Measurements from ENCODE around the gene DOCK10. TPM values are rescaled to one million over a fixed set of nuclear protein-coding genes. Genes with fewer than 3 reads are reported as not detected.
"Not testable (repeated sequence)": the region's sequence is repeated elsewhere in the genome, so short reads cannot be mapped to it uniquely, and the experiment has no call there.

Gene DOCK10
- total RNA-seq, 1 donor from 2014 or later, result 172 TPM

DNA sequence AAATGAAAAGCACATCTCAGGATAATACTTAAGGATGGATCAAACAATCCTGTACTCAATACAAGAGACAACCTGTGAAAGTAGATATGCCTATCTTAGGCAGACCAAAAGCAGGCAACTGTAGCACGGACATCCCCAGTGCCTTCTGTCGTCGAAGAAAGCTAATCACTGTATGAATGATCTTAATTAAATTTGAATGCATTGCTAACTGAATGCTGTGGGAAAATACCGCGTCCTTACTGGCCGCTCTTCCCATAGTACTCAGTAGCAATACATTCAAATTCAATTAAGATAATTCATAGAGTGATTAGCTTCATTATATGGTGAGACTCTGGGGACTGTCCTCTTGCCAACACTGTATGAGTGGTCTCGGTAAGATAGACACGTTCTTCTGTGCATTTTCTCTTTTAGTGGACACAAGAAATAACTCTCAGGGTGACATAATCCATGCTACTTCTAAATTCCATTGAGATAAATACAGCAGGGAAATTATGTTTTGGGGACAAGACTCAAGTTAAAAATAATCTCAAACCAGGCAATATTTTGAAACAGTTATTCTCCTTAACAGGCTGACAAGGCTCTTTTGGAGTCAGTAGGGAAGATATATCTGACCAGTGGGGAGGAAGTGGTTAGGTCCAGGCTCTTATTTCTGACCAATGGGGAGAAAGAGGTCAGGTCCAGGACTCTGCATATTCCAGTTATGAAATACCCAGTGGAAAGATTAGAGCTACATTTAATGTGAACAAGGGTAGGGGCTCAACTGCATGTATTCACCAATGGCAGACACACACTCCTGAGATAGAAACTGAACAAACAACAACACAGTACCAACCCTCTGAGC lies 97.3 kb downstream of the DOCK10 start:
- CTCF ChIA-PET, result interaction anchor here (0.7 kb wide), 1 partner anchor 40 kb away, joined by 3 read pairs; no protein-coding TSS in a partner anchor
- POLR2A ChIA-PET, result interaction anchor here (0.9 to 1.6 kb wide), 6 partner anchors 8 to 64 kb away, joined by 3 to 7 read pairs (median 4); no protein-coding TSS in a partner anchor
- DNase-seq, result no peak
- peak; percentile 40 for ATAC-seq (ENCODE audit: low read depth)
- Mint-ChIP-seq H3K27ac (peak overlapping the region; percentile 81), H3K9me3 (no peaks in the 10 kb centered on the region), H3K36me3 (ENCODE audit: low read depth) (peaks cover 14% of the 10 kb centered on the region), H3K4me3 (peak overlapping the region; percentile 80), H3K4me1 (peaks cover 86% of the 10 kb centered on the region), H3K27me3 (no peaks in the 10 kb centered on the region)
- TF ChIP-seq, protein P1, sequence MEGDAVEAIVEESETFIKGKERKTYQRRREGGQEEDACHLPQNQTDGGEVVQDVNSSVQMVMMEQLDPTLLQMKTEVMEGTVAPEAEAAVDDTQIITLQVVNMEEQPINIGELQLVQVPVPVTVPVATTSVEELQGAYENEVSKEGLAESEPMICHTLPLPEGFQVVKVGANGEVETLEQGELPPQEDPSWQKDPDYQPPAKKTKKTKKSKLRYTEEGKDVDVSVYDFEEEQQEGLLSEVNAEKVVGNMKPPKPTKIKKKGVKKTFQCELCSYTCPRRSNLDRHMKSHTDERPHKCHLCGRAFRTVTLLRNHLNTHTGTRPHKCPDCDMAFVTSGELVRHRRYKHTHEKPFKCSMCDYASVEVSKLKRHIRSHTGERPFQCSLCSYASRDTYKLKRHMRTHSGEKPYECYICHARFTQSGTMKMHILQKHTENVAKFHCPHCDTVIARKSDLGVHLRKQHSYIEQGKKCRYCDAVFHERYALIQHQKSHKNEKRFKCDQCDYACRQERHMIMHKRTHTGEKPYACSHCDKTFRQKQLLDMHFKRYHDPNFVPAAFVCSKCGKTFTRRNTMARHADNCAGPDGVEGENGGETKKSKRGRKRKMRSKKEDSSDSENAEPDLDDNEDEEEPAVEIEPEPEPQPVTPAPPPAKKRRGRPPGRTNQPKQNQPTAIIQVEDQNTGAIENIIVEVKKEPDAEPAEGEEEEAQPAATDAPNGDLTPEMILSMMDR (IDR thresholded peaks at IDR 0.05), result no peak
- intact Hi-C loops (cut with micrococcal nuclease), result loop anchor here (1.0 to 10.0 kb wide), 7 partner anchors 8 to 1962 kb away; partner anchors contain the start of genes DOCK10, MRPL44 and RHBDD1

DNA sequence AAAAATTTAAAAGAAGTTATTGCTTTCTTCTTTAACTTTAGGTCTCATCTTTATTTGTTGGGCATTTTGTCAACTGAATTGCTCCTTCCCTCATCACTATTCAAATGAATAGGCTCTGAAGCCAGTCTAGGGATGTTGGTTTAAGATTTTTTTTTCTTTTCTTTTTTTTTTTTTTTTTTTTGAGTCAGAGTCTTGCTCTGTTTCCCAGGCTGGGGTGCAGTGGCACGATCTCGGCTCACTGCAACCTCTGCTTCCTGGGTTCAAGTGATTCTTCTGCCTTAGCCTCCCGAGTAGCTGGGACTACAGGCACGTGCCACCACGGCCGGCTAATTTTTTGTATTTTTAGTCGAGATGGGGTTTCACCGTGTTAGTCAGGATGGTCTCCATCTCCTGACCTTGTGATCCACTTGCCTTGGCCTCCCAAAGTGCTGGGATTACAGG lies 98.6 kb downstream of the DOCK10 start:
- ChIA-PET POLR2A (interaction anchor here (1.0 to 1.8 kb wide), 6 partner anchors 10 to 45 kb away, joined by 3 to 9 read pairs (median 4); no protein-coding TSS in a partner anchor), CTCF (interaction anchor here (0.9 kb wide), 1 partner anchor 59 kb away, joined by 3 read pairs; no protein-coding TSS in a partner anchor)
- peaks cover 86% of the 10 kb centered on the region for H3K4me1 Mint-ChIP-seq
- ATAC-seq (ENCODE audit: low read depth); H3K27me3 Mint-ChIP-seq; H3K36me3 Mint-ChIP-seq (ENCODE audit: low read depth); H3K9me3 Mint-ChIP-seq; DNase-seq: not testable (repeated sequence)
- H3K27ac Mint-ChIP-seq, result peak overlapping the region; percentile 81
- H3K4me3 Mint-ChIP-seq, result peak overlapping the region; percentile 80
- intact Hi-C loops (cut with micrococcal nuclease), result loop anchor here (1.0 to 10.0 kb wide), 4 partner anchors 30 to 1891 kb away; partner anchors contain the start of genes MRPL44 and RHBDD1

DNA sequence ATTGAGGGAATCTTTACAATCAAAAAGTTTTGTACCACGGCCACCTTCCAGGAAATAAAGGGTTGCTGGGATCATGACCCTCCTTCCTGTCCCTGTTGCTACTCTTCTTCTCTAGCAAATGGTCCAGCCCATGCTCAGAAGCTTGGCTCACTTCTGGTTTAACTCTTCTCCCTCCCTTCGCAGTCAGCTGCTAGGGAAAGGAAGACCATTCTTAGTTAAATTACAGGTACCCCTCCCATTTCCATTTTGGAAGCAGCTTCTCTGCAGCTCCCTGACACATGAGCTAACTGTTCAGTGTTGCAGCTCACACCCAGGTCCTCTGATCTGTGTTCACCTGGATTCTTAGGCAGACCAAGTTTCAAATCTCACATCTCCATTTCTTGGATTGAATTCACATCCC lies 100.3 kb downstream of the DOCK10 start:
- Mint-ChIP-seq H3K27me3 (no peaks in the 10 kb centered on the region), H3K9me3 (no peaks in the 10 kb centered on the region), H3K27ac (peak overlapping the region; percentile 78), H3K4me3 (peak overlapping the region; percentile 68), H3K4me1 (peaks cover 85% of the 10 kb centered on the region), H3K36me3 (ENCODE audit: low read depth) (peaks cover 9% of the 10 kb centered on the region)
- no peak for DNase-seq
- no peak for ATAC-seq (ENCODE audit: low read depth)
- TF ChIP-seq, protein P1 (IDR thresholded peaks at IDR 0.05), result no peak
- intact Hi-C loops (cut with micrococcal nuclease), result loop anchor here (5.0 to 10.0 kb wide), 3 partner anchors 987 to 1893 kb away; partner anchors contain the start of genes MRPL44 and RHBDD1
- POLR2A ChIA-PET, result interaction anchor here (0.7 to 1.8 kb wide), 4 partner anchors 10 to 44 kb away, joined by 3 to 9 read pairs (median 4); no protein-coding TSS in a partner anchor
- CTCF ChIA-PET, result no interaction called here

DNA sequence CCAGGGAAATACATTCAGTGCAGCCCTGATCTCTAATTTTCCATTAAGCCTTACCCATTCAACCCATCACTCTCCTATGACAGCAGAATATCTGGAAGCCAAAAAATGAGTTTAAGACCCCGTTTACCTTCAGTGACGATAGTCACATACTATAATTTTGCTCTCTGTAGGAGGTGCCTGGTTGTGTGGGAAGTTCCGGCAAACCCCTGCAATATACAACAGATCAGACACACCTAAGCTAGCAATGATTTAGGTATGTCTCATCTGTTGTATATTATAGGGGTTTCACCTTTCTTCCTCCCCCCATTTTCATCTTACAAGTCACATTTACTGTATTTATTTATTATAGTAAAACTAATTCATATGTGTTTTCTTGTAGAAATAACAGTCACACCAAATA lies 101.7 kb downstream of the DOCK10 start:
- Mint-ChIP-seq H3K27me3 (no peaks in the 10 kb centered on the region), H3K4me3 (no peak overlapping the region), H3K27ac (peak overlapping the region; percentile 71), H3K36me3 (ENCODE audit: low read depth) (peaks cover 9% of the 10 kb centered on the region), H3K9me3 (no peaks in the 10 kb centered on the region), H3K4me1 (peaks cover 86% of the 10 kb centered on the region)
- TF ChIP-seq, protein P1 (IDR thresholded peaks at IDR 0.05), result no peak
- intact Hi-C loops (cut with micrococcal nuclease), result loop anchor here (5.0 to 10.0 kb wide), 3 partner anchors 986 to 1894 kb away; partner anchors contain the start of genes MRPL44 and RHBDD1
- ChIA-PET POLR2A (interaction anchor here (1.1 to 1.7 kb wide), 3 partner anchors 15 to 23 kb away, joined by 3 to 5 read pairs (median 3); no protein-coding TSS in a partner anchor), CTCF (no interaction called here)
- DNase-seq (no peak), ATAC-seq (ENCODE audit: low read depth) (no peak)

DNA sequence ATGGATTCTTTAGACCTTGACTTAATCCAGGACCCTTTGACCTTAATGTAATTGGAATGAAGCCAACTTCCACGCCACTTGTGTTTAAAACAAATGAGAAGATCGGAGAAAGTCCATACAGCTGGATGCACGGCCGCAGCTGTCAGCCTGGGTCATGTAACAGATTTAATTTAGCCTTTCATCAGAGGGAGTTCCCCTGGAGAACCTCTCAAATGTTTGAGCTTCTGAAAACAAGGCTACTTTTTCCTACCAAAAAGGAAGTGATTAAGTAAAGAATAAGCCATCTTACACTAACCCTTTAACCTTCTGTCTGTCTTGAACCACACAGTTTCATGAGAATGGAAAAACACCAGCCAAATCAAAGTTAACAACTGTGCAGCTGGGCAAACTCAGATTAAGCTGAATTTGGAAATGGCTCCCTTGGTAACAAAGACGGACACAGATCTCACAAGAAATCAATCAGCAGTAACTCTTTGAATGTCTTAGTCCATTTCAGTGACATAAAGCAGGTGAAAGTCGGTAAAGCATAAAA lies 103.6 kb downstream of the DOCK10 start:
- intact Hi-C loops (cut with micrococcal nuclease), result loop anchor here (1.0 to 2.0 kb wide), 5 partner anchors 11 to 64 kb away; no protein-coding TSS in a partner anchor
- Mint-ChIP-seq H3K27me3 (no peaks in the 10 kb centered on the region), H3K36me3 (ENCODE audit: low read depth) (peaks cover 17% of the 10 kb centered on the region), H3K4me3 (peak overlapping the region; percentile 65), H3K4me1 (peaks cover 82% of the 10 kb centered on the region), H3K9me3 (no peaks in the 10 kb centered on the region), H3K27ac (peak overlapping the region; percentile 82)
- DNase-seq (no peak), ATAC-seq (ENCODE audit: low read depth) (peak; percentile 45)
- ChIA-PET CTCF (interaction anchor here (1.2 kb wide), 2 partner anchors 18 to 64 kb away, joined by 3 to 4 read pairs; no protein-coding TSS in a partner anchor), POLR2A (interaction anchor here (1.0 to 4.0 kb wide), 5 partner anchors 8 to 35 kb away, joined by 4 to 23 read pairs (median 9); no protein-coding TSS in a partner anchor)
- TF ChIP-seq, protein P1 (IDR thresholded peaks at IDR 0.05), result no peak
